HG02852 (cell line): ENCODE data around the gene CRISP1.
"Not testable (repeated sequence)": the region's sequence is repeated elsewhere in the genome, so short reads cannot be mapped to it uniquely, and the experiment has no call there.

Source experiments
- ATAC-seq: cut with Tn5 transposase; IDR thresholded peaks from one replicate; pipeline ENCODE4 v1.9.1; 2021; ENCODE audit warnings: mild to moderate bottlenecking, moderate library complexity; ENCODE audit not compliant: unreplicated experiment

The CRISP1 gene

GRCh38 chr6:49847014-49847413, 19.3 kb downstream of the CRISP1 start:
- no peak for ATAC-seq

GRCh38 chr6:49841424-49841823, 24.9 kb downstream of the CRISP1 start:
- no peak for ATAC-seq

GRCh38 chr6:49839957-49840356, 26.4 kb downstream of the CRISP1 start:
- no peak for ATAC-seq

GRCh38 chr6:49839162-49839561, 27.2 kb downstream of the CRISP1 start:
- no peak for ATAC-seq

- ATAC-seq: no peak
Observed at GRCh38 chr6:49835140-49835539, 31.2 kb downstream of the CRISP1 start.

- no peak for ATAC-seq
Observed at GRCh38 chr6:49833386-49833785, 32.9 kb downstream of the CRISP1 start.

GRCh38 chr6:49826743-49827406, 39.5 kb downstream of the CRISP1 start:
- peak; percentile 95 for ATAC-seq

- no peak for ATAC-seq
Observed at GRCh38 chr6:49815166-49815565, 51.2 kb downstream of the CRISP1 start.

- no peak for ATAC-seq
Observed at GRCh38 chr6:49813248-49813647, 53.1 kb downstream of the CRISP1 start.

- ATAC-seq: no peak
Observed at GRCh38 chr6:49806145-49806544, 60.2 kb downstream of the CRISP1 start.

- ATAC-seq: no peak
Observed at GRCh38 chr6:49805246-49805645, 61.1 kb downstream of the CRISP1 start.

GRCh38 chr6:49801525-49801924, 64.8 kb downstream of the CRISP1 start:
- no peak for ATAC-seq

GRCh38 chr6:49799090-49799489, 67.2 kb downstream of the CRISP1 start:
- ATAC-seq: no peak

- not testable (repeated sequence) for ATAC-seq
Observed at GRCh38 chr6:49796842-49797455, 69.4 kb downstream of the CRISP1 start.

- no peak for ATAC-seq
Observed at GRCh38 chr6:49790341-49790740, 76.0 kb downstream of the CRISP1 start.

- ATAC-seq: no peak
Observed at GRCh38 chr6:49787176-49787575, 79.2 kb downstream of the CRISP1 start, which contains the start of gene PGK2. Gene PGK2, minus strand, starts transcription at chr6:49787285. Its CDS starts 98 bp downstream, at chr6:49787187.

- ATAC-seq: no peak
Observed at GRCh38 chr6:49784272-49784671, 82.1 kb downstream of the CRISP1 start.
